ENCODE measurements around the gene GIMD1. TPM values are rescaled to one million over a fixed set of nuclear protein-coding genes. Genes with fewer than 3 reads are reported as not detected.

The GIMD1 gene
- total RNA-seq, 4 donors from 2014 or later, result not detected

- Histone ChIP-seq H3K27ac (no peak overlapping the region), H3K4me3 (no peak overlapping the region), H3K27me3 (no peaks in the 10 kb centered on the region), H3K4me1 (no peaks in the 10 kb centered on the region), H3K9me3 (no peaks in the 10 kb centered on the region), H3K36me3 (peaks cover 0 to 32% of the 10 kb centered on the region in 2 donors)
- no peak for TF ChIP-seq POLR2AphosphoS5 (IDR thresholded peaks at IDR 0.05)
- no peak for TF ChIP-seq CTCF (IDR thresholded peaks at IDR 0.05)
- TF ChIP-seq POLR2A (IDR thresholded peaks at IDR 0.05), result no peak
- TF ChIP-seq EP300 (IDR thresholded peaks at IDR 0.05), result no peak
- ATAC-seq, result no peak
- 100% methylated on average over 1 of the region's 1 CpG for WGBS, 2 donors (ENCODE audit: low coverage in 1 of 2)
Measured at GRCh38 chr4:106353786-106354185, 14.8 kb downstream of the GIMD1 start.

GRCh38 chr4:106351016-106351415 is 17.6 kb downstream of the GIMD1 start:
- no peak for ATAC-seq
- H3K4me1 ChIP-seq, result no peaks in the 10 kb centered on the region
- TF ChIP-seq EP300 (IDR thresholded peaks at IDR 0.05), result no peak
- no peak for TF ChIP-seq POLR2AphosphoS5 (IDR thresholded peaks at IDR 0.05)
- no peak for TF ChIP-seq CTCF (IDR thresholded peaks at IDR 0.05)
- no peak for TF ChIP-seq POLR2A (IDR thresholded peaks at IDR 0.05)

GRCh38 chr4:106347167-106347566 is 21.4 kb downstream of the GIMD1 start:
- TF ChIP-seq CTCF (IDR thresholded peaks at IDR 0.05), result no peak
- no peak for TF ChIP-seq EP300 (IDR thresholded peaks at IDR 0.05)
- TF ChIP-seq POLR2AphosphoS5 (IDR thresholded peaks at IDR 0.05), result no peak
- TF ChIP-seq POLR2A (IDR thresholded peaks at IDR 0.05), result no peak
- H3K4me3 ChIP-seq, result no peak overlapping the region
- no peak for ATAC-seq
- H3K27ac ChIP-seq, result no peak overlapping the region
- WGBS, 2 donors (ENCODE audit: low coverage in 1 of 2), result 69 to 100% methylated on average over 1 of the region's 1 CpG
- peaks cover 4 to 45% of the 10 kb centered on the region in 2 donors for H3K36me3 ChIP-seq
- no peaks in the 10 kb centered on the region for H3K27me3 ChIP-seq
- no peaks in the 10 kb centered on the region for H3K9me3 ChIP-seq
- peaks cover 0 to 12% (median 0%) of the 10 kb centered on the region in 3 donors for H3K4me1 ChIP-seq

More at GRCh38 chr4:106351016-106351415, 17.6 kb downstream of the GIMD1 start:
- H3K9me3 ChIP-seq, result no peaks in the 10 kb centered on the region
- H3K4me3 ChIP-seq, result no peak overlapping the region
- peaks cover 4 to 55% of the 10 kb centered on the region in 2 donors for H3K36me3 ChIP-seq
- H3K27me3 ChIP-seq, result no peaks in the 10 kb centered on the region
- H3K27ac ChIP-seq, result no peak overlapping the region

GRCh38 chr4:106344647-106344970 is 24.0 kb downstream of the GIMD1 start:
- no peaks in the 10 kb centered on the region for H3K9me3 ChIP-seq
- no peak for ATAC-seq
- WGBS, 2 donors (ENCODE audit: low coverage in 1 of 2), result 57 to 64% methylated on average over 1 of the region's 1 CpG
- TF ChIP-seq POLR2A (IDR thresholded peaks at IDR 0.05), result no peak
- no peak for TF ChIP-seq EP300 (IDR thresholded peaks at IDR 0.05)
- no peak for TF ChIP-seq CTCF (IDR thresholded peaks at IDR 0.05)
- TF ChIP-seq POLR2AphosphoS5 (IDR thresholded peaks at IDR 0.05), result no peak
- H3K27ac ChIP-seq, result no peak overlapping the region
- H3K27me3 ChIP-seq, result no peaks in the 10 kb centered on the region
- no peak overlapping the region for H3K4me3 ChIP-seq
- peaks cover 4 to 40% of the 10 kb centered on the region in 2 donors for H3K36me3 ChIP-seq
- H3K4me1 ChIP-seq, result peaks cover 0 to 12% (median 0%) of the 10 kb centered on the region in 3 donors

GRCh38 chr4:106343865-106344646 is 24.5 kb downstream of the GIMD1 start:
- TF ChIP-seq EP300 (IDR thresholded peaks at IDR 0.05), result no peak
- TF ChIP-seq CTCF (IDR thresholded peaks at IDR 0.05), result no peak
- no peak for TF ChIP-seq POLR2AphosphoS5 (IDR thresholded peaks at IDR 0.05)
- TF ChIP-seq POLR2A (IDR thresholded peaks at IDR 0.05), result no peak
- H3K4me3 ChIP-seq, result no peak overlapping the region
- peaks cover 4 to 40% of the 10 kb centered on the region in 2 donors for H3K36me3 ChIP-seq
- no peak overlapping the region for H3K27ac ChIP-seq
- no peak for ATAC-seq
- no peaks in the 10 kb centered on the region for H3K27me3 ChIP-seq
- peaks cover 0 to 12% (median 0%) of the 10 kb centered on the region in 3 donors for H3K4me1 ChIP-seq
- 79 to 96% methylated on average over 2 of the region's 2 CpGs for WGBS, 2 donors (ENCODE audit: low coverage in 1 of 2)
- H3K9me3 ChIP-seq, result no peaks in the 10 kb centered on the region

All from gastroesophageal sphincter (tissue), 4 donors.